HG03378 (cell line): ENCODE measurements around the gene CALU.

ENCODE experiments used
- ATAC-seq: cut with Tn5 transposase; IDR thresholded peaks from one replicate; pipeline ENCODE4 v1.9.1; 2021; ENCODE audit warnings: mild to moderate bottlenecking, moderate library complexity; ENCODE audit not compliant: unreplicated experiment

Gene CALU

GRCh38 chr7:128783143-128783861 lies 44.1 kb downstream of the CALU start:
- ATAC-seq: no peak

GRCh38 chr7:128785738-128786137 lies 46.6 kb downstream of the CALU start:
- no peak for ATAC-seq

- no peak for ATAC-seq
Observed at GRCh38 chr7:128788446-128789412, 49.6 kb downstream of the CALU start.

DNA sequence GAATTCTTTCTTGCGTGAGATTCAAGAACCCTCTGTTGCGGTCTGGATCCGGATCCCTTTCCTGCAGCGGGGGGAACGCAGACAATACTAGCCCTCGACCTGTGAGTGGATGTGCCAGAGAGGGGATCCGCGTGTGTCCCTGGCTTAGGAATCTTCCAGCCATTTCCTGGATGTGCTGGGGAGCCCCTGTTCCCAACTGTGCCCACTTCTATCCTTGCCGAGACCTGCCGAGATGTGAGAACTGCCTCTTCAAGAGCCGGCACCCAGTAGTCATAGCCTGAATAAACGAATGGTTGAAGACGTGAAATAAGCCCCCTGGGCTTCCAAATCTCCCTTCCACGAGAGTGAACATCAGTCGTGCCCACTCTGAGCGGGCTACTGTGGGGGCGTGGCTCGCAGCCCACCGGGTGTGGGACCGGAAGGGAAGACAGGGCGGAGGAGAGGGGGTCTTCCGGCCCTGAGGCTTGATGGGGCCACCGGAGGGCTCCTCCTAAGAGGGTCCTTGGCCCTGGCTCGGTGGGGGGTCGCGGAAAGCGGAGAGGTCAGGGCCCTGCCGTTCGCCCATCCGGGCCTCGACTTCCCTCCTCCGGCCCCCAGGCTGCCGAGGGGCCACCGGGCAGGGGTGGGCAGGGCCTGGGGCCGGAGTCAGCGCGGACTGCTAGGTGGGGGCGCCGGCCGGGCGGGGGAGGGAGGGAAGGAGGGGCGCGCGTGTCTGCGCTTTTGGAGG lies 51.3 kb downstream of the CALU start:
- ATAC-seq: no peak

DNA sequence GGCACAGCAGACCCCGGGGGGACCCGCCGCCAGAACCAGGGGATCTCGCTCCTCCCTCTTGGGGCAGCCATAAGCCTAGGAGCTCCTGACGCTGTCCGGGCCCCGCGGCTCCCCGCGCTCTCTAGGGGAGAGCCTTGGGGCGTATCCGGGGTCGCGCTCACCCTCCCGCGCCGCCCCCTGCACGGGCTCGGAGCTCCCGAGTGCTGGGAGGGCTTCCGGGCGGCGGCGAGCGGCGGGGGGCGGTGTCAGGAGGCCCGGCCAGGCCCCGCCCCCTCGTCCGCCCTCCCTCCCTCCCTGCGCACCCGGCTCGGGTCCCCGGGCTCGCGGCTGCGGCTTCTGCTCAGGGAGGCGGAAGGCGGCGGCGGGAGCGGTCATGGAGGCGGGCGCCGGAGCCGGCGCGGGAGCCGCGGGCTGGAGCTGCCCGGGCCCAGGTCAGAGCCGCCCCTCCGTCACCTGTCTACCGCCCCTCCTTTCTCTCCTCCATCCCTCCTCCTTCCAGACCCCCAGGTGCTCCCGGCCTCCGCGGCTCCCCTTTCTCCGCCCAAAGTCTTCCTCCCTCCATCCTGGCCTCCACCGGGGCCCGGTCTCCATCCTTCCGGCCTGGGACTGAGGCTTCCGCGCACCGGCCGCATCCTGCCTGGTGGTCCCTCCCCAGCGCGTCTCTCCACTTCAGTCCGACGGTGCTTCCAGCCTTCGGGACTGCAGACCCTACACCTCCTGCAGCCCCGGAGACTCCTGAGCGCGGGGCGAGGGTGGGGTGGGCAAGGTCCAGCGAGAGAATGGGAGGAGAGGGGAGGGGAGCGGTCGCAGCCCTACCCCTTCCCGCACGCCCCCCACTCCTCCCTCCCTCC lies 52.2 kb downstream of the CALU start, which contains the start of gene CCDC136:
Gene CCDC136 (plus strand): TSS at position 848 of the 851 bp plus-strand sequence. CDS start 444 bp downstream, outside the sequence.
- no peak for ATAC-seq

DNA sequence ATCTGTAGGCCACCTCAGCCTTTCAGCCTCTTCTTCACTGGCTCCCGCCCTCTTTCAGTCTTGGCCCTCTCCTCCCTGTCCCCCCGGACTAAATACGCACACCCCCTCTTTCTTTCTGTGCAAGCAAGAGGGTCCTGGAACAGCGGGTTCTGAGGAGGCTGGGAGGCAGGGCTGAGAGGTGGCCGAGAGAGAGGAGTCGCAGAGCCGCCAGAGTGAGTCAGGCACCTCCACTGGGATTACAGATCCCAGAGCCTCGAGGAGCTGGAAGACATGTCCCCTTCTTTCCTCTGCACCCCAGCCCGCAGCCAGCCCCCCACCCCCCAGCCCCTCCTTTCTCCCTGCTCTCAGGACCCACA lies 52.8 kb downstream of the CALU start:
- ATAC-seq: no peak

DNA sequence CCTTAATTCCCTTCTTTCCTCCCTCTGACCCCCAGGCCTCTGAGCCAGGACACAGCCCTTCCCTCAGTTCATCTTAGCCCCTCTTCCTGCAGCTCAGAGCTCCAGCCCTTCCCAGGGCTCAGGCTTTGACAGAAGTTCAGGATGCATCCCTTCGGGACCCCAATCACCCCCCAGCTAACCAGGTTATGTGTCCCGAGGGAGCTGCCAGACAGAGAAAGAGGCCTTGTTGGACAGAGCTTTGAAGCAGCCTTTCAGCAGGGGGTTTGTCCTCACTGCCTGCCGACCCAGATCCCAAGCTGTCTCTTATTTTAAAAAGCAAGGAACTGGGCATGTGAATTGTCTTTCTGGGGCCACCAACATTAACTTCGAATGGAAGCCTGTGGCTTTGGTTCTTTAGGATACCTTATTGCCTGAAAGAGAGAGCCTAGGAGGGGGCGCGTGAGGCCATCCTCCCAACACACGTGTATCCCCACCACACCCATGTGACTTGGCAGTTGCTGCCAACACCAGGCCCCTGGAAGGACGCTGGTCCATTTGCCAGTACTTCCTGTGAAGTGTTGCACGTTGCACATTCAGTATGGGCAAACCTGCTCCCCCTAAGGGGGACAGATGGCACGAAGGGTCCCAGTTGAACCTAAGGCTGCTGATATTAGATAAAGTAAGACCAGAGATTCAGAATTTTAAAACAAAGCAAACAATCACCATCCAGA lies 53.5 kb downstream of the CALU start:
- ATAC-seq: no peak

DNA sequence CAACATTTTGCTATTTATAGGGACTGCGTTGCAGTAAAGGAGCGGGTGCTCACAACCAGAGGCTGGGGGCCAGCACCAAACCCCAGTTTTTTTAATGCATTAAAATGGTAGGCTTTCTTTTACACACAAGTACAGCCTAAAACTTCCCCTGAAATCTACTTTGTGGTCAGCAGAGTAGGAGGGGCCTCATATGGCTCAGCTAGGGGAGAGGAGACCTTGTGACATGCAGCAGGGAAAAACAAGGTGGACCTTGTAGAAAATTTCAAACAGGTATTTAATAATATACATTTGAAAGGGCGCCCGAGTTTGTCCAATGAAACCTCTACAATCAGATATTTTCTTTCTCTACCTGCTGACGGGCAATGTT lies 54.0 kb downstream of the CALU start:
- ATAC-seq: no peak

- no peak for ATAC-seq
Observed at GRCh38 chr7:128794020-128794419, 54.9 kb downstream of the CALU start.

- ATAC-seq: no peak
Observed at GRCh38 chr7:128794436-128794835, 55.3 kb downstream of the CALU start.

DNA sequence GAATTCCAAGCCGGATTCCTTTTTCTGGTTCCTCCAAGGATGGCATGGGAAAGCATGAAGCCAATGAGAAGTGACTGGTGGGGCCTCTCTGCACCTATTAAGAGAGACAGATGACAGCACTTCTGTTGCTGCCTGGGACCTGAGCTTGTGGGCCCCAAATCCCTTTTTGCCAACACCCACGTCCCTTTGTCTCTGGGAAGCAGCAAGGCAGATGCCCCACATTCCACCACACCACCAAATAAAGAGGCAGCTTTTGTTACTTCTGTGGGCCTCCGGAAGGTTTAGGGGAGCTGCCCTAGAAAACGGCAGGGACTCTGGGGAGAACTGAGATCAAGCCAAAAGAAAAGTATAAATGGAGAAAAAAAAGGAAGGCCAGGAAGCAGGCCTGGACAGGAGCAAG lies 56.0 kb downstream of the CALU start:
- no peak for ATAC-seq

DNA sequence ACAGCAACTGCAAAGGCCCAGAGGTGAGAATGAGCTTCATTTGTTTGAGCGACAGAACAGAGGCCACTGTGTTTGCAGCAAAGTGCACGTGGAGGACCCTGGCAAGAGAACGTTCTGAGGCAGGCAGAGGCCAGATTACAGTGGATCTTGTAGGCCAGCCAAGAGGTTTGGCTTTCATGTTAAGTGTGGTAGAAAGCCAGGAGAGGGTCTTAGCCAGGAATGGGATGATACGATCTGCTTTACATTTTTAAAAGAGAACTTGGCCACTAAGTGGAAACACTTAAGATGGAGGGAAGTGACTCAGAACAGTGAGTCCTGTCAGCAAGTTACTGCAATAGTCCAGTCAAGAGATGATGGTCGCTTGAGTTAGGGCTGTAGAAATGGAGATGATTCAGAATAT lies 57.2 kb downstream of the CALU start:
- ATAC-seq: no peak

DNA sequence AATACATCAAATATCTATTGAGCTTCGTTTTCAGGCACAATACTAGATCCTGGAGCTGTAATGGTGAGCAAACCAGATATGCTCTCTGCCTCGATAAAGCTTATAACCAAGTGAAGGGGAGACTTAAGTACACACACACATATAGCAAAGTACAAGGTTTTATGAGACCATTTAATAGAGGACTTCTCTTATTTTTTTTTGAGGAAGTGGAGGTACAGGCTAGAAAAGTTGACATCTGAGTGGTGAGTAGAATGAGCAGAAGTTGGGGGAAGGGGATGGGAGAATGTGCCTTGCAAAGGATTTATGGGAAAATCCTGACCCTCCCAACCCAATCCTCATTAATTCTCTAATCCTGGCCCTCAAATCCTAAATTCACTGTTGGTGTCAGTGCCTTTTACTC lies 60.3 kb downstream of the CALU start:
- ATAC-seq: no peak

DNA sequence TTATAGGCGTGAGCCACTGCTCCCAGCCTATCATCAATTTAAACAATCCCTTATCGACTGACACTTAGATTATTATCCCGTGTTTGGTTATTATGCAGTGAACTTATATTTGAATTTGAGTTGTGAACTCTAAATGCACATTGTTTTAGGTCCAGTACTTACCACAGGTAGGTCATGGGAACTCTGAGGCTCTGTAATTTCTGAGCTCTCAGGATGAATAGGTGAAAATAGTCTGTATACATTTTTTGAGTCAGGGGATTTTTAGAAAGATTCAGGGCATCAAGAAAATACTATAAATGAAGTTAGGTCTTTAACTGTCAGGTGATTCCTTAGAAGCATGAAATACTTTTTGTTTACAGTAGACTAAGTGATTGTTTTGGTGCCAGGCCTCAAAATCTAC lies 61.4 kb downstream of the CALU start:
- no peak for ATAC-seq

DNA sequence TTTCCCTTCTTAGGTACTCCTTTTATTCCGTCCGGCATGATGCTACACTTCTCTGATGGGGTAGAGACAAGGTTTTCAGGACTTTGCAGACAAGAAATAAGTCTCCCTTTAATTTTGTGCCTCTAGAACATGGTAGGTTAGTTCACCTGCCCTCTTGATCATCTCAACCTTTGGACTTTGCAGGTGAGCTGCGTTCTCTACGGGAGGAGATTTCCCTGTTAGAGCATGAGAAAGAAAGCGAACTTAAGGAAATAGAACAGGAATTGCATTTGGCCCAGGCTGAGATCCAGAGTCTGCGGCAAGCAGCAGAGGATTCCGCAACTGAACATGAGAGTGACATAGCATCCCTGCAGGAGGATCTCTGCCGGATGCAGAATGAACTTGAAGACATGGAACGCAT lies 61.8 kb downstream of the CALU start:
- no peak for ATAC-seq

GRCh38 chr7:128801667-128802418 lies 62.7 kb downstream of the CALU start:
- ATAC-seq: no peak

DNA sequence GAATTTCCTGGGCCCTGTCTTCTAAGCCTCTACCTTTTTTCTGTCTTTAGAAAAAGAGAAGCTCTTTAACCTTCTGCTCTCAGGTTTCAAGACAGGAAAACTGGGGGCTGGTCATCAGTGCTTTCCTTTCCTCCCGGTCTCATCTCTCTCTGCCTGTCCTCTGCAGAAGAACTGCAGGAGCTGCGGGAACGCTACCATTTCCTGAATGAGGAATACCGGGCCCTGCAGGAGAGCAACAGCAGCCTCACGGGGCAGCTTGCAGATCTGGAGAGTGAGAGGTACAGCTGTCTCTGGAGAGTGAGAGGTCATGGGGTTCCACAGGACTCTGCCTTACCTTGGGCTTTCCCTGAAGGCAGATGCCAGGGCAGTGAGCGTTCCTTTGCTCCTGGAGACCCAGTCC lies 65.3 kb downstream of the CALU start:
- ATAC-seq: no peak

DNA sequence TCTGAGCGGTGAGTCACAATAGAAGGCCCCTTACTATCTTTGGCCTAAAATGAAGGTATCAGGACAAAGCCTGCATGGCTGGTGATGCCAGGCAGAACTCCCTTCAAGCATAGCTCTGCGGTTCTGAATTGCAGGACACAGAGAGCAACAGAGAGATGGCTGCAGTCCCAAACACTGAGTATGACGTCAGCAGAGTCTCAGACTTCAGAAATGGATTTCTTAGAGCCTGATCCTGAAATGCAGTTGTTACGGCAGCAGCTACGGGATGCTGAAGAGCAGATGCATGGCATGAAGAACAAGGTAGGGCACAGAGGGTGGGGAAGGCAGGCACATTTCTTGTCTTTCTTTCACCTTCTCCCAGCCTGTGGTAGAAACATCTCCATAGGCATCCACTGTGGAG lies 66.1 kb downstream of the CALU start:
- no peak for ATAC-seq

GRCh38 chr7:128807191-128807590 lies 68.0 kb downstream of the CALU start:
- ATAC-seq: no peak
